Middle frontal gyrus (tissue), 1 donor: ENCODE data around the gene JMJD7.

Experiments
- DNase-seq: peaks from one replicate; pipeline ENCODE4 v3.0.0-alpha.2; 2015; ENCODE audit warnings: low spot score; ENCODE audit errors: extremely low spot score

JMJD7 gene

DNA sequence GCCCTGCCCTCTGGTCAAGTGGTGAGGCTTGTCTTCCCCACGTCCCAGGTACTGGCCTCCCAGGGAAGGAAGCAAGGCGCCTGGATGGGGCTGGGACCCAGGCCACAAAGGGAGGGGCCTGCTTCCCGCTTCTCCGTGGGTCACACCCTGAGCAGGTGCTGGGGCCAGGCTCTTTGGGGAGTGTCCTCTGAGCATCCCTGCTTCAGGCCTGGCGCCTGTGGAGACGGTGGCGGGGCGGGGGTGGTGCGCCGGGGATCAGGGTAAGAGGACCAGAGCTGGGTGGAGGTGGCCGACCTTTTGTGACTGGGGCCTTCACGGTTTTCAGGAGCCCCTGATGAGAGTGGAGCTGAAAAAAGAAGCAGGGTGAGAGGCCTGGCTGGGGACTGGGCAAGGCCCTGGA is 14.3 kb downstream of the JMJD7 start:
- no peak for DNase-seq

GRCh38 chr15:41843571-41843970 is 15.7 kb downstream of the JMJD7 start:
- no peak for DNase-seq

GRCh38 chr15:41844814-41845213 is 16.9 kb downstream of the JMJD7 start:
- no peak for DNase-seq

GRCh38 chr15:41847206-41847605 is 19.3 kb downstream of the JMJD7 start:
- no peak for DNase-seq

GRCh38 chr15:41847981-41848380 is 20.1 kb downstream of the JMJD7 start:
- DNase-seq, result no peak

DNA sequence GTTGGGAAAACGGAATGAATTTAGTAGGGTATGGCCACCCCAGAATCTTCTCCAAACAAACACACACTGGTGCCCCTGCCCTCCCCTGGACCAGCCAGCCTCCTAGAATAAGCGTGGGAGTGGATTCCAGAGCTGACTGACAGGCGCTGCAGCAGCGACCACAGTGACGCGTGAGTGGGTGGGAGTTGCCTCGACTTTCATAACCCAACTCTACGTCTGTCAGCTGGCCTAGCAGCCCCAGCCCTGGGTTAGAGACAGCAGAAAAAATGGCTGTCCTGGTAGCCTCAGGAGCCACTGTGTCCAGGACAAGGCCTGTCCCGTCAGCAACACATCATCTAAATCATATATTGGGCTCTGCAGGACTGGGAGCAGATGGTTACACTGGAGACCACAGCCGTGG is 20.7 kb downstream of the JMJD7 start:
- no peak for DNase-seq

DNA sequence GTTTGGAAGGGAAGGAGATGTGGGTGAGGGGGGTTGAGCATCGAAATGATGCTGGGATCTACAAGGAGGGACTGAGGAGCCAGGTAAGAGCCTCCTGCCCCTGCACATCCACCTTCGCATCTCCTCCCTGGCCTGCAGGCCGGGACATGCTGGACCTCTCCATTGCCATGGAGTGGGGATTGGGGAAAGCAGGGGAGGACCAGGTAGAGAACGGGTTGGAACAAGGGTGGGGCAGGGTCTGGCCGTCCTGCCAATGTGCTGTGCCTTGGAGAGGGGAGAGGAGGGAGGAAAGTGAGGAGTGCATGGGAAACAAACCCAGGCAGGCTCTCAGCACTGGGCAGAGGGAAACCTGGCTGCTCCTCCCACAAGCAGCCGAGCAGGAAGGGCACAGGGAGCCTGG is 21.3 kb downstream of the JMJD7 start:
- no peak for DNase-seq

DNA sequence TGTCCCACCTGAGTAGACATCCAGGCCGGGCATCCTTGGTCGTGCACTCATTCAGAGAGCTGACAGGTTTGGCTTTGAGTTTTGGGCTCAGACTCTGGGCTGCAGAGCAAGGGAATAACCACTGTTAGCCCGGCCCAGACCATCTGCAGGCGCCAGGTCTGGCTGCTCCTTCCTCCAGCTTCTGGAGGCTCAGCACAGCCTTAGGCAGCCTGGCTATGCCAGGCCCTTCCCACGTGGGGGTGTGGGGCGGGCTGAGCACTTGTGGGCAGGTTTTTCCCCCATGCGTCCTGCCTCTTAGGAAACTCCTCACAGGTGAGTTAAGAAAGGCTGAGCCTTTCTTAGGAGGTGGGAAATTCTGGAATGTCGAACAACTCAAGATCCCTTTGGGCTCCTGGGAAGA is 22.0 kb downstream of the JMJD7 start:
- DNase-seq, result no peak

DNA sequence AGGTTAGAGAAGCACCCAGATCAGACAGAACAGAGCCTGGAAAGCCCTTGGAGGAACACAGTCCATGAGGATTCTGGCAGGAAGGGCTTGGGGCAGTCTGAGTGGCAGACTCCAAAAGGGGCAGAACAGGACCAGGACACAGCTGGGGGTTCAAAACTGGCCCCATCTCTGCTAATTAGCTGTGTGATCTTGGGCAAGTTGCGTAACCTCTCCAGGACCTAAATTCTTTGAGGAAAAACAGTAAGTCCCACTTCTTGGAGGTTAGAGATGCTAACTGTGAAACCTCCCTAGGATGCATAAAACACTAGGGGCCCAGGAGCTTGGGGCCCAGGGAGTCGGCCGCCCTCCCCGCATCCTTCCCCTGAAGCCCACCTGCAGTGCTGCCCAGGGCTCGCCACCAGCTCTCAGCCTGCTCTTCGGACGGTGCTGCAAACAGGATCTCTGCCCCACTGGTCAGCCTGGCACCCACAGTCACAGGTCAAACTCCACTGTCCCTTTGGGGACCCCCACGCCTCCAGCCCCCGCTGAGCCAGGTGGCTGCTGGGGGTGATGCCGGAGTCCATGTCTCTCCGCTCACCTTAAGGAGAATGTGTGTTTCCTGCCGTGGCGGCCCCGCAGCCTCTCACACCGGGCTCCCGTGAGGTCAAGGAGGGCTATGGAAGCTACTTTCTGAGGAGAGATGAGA is 22.7 kb downstream of the JMJD7 start:
- DNase-seq, result no peak

DNA sequence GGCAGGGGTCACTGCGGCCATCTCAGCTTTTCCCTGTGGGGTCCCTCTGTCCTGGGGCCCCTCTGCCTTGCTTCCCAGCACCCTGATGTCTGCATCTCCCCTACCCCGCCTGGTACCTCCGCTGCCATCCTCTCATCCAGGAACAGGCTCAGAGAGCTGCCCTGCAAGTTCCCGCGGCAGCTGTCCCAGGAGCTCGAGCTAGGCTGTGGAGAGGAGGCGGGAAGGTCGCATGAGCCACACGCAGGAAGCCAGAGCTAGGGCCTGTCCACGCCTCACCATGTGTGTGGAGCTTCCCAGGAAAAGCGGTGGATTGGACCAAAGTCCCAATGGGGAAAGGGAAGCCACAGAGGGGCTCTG is 23.3 kb downstream of the JMJD7 start:
- no peak for DNase-seq

DNA sequence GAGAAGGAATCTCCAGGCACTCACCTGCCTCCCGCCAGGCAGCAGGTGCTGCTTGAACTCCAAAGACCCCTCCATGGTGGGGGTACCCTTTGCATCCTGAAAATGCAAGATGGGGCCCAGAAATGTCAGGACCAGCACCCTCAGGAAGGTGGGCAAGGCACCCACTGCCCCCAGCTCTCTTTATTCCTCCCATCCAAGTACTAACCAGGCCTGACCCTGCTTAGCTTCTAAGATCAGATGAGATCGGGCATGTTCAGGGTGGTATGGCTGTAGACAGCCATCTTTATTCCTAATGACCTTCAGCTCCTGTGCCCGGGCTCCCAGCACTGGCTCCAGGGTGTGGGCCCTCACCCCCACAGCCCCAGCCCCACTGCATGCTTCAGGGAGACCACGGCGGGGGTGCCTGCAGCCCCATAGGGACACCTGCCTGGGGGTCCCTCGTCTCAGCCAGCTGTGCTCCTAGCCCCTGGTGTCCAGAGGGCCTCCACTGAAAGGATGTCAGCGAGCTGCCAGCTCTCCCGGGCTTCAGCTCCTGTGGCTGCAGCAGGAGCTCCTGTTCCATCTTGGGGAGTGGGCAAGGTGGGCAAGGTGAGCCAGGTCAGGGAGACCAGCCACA is 24.0 kb downstream of the JMJD7 start:
- no peak for DNase-seq

- DNase-seq, result no peak
Measured at GRCh38 chr15:41852736-41853590, 25.1 kb downstream of the JMJD7 start.

- DNase-seq, result no peak
Measured at GRCh38 chr15:41853831-41854230, 25.9 kb downstream of the JMJD7 start.

DNA sequence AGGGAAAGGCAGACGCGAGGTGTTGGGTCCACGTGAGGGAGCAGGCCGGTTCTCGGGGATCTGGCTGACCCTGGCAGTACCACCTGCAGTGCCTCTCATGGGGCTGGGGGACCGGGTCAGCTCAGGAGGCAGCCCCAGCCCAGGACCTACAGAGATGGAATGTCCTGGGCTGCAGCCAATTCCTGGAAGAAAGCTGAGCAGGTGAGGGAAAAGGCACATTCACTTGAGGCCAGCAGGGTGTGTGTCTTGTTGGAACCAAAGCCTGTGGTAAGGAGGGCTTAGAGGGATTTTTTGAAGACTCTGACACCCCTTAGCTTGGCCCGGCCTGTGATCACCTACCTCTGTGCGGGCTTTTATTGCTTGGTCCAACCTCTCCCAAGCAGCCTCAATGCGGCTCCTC is 26.6 kb downstream of the JMJD7 start:
- no peak for DNase-seq

GRCh38 chr15:41855261-41855961 is 27.5 kb downstream of the JMJD7 start:
- DNase-seq, result no peak

DNA sequence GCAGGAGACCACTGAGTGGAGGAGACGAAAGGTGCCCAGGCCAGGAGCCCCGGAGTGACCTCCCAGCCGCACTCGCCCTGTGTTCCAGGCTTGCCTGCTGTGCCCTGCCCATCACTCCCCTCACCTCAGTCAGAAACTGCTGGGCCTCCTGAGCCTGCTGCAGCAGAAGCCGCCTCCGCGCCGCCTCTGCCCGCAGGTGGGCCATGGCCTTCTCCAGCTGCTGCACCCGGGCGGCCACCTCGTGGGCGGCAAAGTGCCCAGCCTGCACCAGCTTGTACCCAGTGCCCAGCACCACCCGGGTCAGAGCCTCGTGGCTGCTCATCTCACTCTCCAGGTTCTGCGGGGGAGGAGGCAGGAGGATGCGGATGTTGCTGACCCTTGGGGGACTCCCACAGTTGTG is 28.4 kb downstream of the JMJD7 start:
- no peak for DNase-seq

DNA sequence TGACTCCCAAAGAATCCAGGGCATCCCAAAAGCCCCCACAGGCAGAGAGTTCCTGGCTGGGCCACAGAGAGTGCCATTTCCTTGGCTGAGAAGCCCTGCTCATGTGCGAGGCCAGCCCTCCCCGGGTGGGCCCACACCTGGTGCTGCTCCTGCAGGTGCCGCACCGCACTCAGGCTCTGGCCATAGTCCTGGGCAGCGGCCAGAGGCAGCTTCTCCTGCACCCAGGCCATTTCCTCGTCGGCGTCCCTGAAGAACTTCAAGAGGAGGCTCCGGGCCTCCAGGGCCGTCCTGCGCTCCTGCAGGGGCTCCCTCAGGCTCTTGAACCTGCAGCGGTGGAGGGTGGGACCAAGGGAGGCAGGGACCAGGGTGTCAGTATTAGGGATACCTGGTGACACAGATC is 28.8 kb downstream of the JMJD7 start:
- DNase-seq, result no peak

GRCh38 chr15:41857316-41857715 is 29.4 kb downstream of the JMJD7 start:
- DNase-seq, result no peak

DNA sequence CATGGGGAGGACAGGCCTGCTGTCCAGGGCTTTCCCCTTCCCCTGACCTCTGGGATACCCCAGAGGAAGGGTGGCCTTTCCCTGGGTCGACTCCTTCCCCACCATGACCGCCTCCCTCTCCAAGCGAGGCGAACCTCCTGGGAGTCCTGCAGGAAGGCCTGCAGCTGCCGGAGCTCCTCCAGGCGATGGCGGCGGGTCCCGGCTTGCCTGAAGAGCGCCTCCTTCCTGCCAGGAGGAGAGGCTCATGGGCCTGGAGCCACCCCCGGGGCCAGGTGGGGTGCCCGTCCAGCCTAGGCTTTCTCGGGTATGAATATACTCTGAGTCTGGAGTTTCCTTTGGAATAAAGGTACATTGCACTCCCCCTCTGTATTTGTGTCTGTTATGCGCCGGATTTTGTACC is 30.9 kb downstream of the JMJD7 start:
- DNase-seq, result no peak

- no peak for DNase-seq
Measured at GRCh38 chr15:41860049-41860828, 32.3 kb downstream of the JMJD7 start.

- no peak for DNase-seq
Measured at GRCh38 chr15:41861736-41862356, 34.0 kb downstream of the JMJD7 start.
